Endodermal cell (in vitro differentiated cells): Measurements from ENCODE around the gene MAP3K20. TPM values are rescaled to one million over a fixed set of nuclear protein-coding genes. Genes with fewer than 3 reads are reported as not detected.

Experiments
- DNase-seq: peaks from one replicate; pipeline ENCODE4 v3.0.0-alpha.2; 2017
- H3K27ac ChIP-seq: 2 replicates; pipeline ENCODE4 v1.5.1; 2013; ENCODE audit warnings: mild to moderate bottlenecking, low read depth, low read length, moderate library complexity
- H3K27me3 ChIP-seq: 2 replicates; pipeline ENCODE4 v1.6.1; 2013; ENCODE audit warnings: mild to moderate bottlenecking, low read length, moderate library complexity; ENCODE audit not compliant: insufficient read depth, control insufficient read depth, poor library complexity, severe bottlenecking
- H3K36me3 ChIP-seq: 2 replicates; pipeline ENCODE4 v1.7.0; 2013; ENCODE audit warnings: mild to moderate bottlenecking, low read length, moderate library complexity; ENCODE audit not compliant: control insufficient read depth, insufficient read depth
- H3K4me1 ChIP-seq: one replicate; pipeline ENCODE4 v1.7.0; 2013; ENCODE audit warnings: low read length; ENCODE audit not compliant: control insufficient read depth, insufficient read depth
- H3K4me3 ChIP-seq: 2 replicates; pipeline ENCODE4 v1.5.1; 2013; ENCODE audit warnings: mild to moderate bottlenecking, low read length, moderate library complexity
- H3K9ac ChIP-seq: 2 replicates; pipeline ENCODE4 v1.6.1; 2013; ENCODE audit warnings: mild to moderate bottlenecking, low read length, moderate library complexity; ENCODE audit not compliant: poor library complexity, severe bottlenecking; ENCODE audit errors: extremely low read depth
- H3K9me3 ChIP-seq: 2 replicates; pipeline ENCODE4 v1.6.1; 2013; ENCODE audit warnings: mild to moderate bottlenecking, low read length, moderate library complexity; ENCODE audit not compliant: control insufficient read depth
- H3K27ac Mint-ChIP-seq: 2 replicates; pipeline ENCODE4 v1.8.0; 2020; ENCODE audit warnings: mixed read lengths
- H3K27me3 Mint-ChIP-seq: 2 replicates; pipeline ENCODE4 v1.8.0; 2021; ENCODE audit warnings: mild to moderate bottlenecking, mixed read lengths; ENCODE audit not compliant: insufficient read depth
- H3K36me3 Mint-ChIP-seq: 2 replicates; pipeline ENCODE4 v1.8.0; 2020; ENCODE audit warnings: low read depth, mixed read lengths
- H3K4me1 Mint-ChIP-seq: 2 replicates; pipeline ENCODE4 v1.8.0; 2020; ENCODE audit warnings: mixed read lengths
- H3K4me3 Mint-ChIP-seq: 2 replicates; pipeline ENCODE4 v1.8.0; 2020; ENCODE audit warnings: mild to moderate bottlenecking, moderate library complexity, mixed read lengths
- H3K9me3 Mint-ChIP-seq: 2 replicates; pipeline ENCODE4 v1.8.0; 2020; ENCODE audit warnings: mild to moderate bottlenecking, mixed read lengths
- CTCF ChIP-seq: fragments of 200-600 bp; sonication (generic); conservative IDR thresholded peaks from 2 replicates; pipeline ENCODE4 v1.5.0; 2021; ENCODE audit warnings: antibody characterized with exemption, mild to moderate bottlenecking
- WGBS, 2 experiments: methylation state at CpG; one replicate each; pipeline versions ENCODE4 v1.1.5 to v1.1.7; 2013; ENCODE audit warnings: missing lambda C conversion rate in 2 of 2, mixed read lengths in 1 of 2; ENCODE audit not compliant: insufficient coverage in 1 of 2, insufficient read length in 1 of 2; 5-methylcytosine and 5-hydroxymethylcytosine counted together
- total RNA-seq, 2 donors: library from RNA; stranded (reverse); fragmentation: NEBNext Ultra II Directional in 1 of 2; extraction: Animal tissue kit (Norgen Biotek cat#: 25700) in 1 of 2; gene quantifications; 2 replicates in 1 of 2; 3 replicates in 1 of 2; pipeline ENCODE4 v1.2.1, GENCODE V29; 2021

The MAP3K20 gene
- total RNA-seq, 2 donors from 2014 or later: 29.4 to 29.9 TPM

GRCh38 chr2:173248381-173248780 is 172.7 kb downstream of the MAP3K20 start:
- DNase-seq: no peak
- Mint-ChIP-seq H3K27ac (no peak overlapping the region), H3K4me3 (no peak overlapping the region), H3K27me3 (no peaks in the 10 kb centered on the region), H3K36me3 (peaks cover under 1% of the 10 kb centered on the region), H3K4me1 (no peaks in the 10 kb centered on the region), H3K9me3 (no peaks in the 10 kb centered on the region)
- H3K4me3 ChIP-seq: no peak overlapping the region
- H3K4me1 ChIP-seq: no peaks in the 10 kb centered on the region
- 86 to 90% methylated on average over 2 of the region's 2 CpGs for WGBS, 2 experiments
- no peaks in the 10 kb centered on the region for H3K36me3 ChIP-seq
- H3K9me3 ChIP-seq: no peaks in the 10 kb centered on the region
- H3K27me3 ChIP-seq: no peaks in the 10 kb centered on the region
- no peak overlapping the region for H3K27ac ChIP-seq
- TF ChIP-seq CTCF: no peak
- H3K9ac ChIP-seq: no peak overlapping the region

GRCh38 chr2:173249661-173250641 is 174.3 kb downstream of the MAP3K20 start:
- no peak overlapping the region for H3K9ac ChIP-seq
- no peak overlapping the region for H3K27ac Mint-ChIP-seq
- H3K36me3 Mint-ChIP-seq: no peaks in the 10 kb centered on the region
- WGBS, 2 experiments: 70 to 85% methylated on average over 7 to 8 of the region's 8 CpGs
- TF ChIP-seq CTCF: no peak
- H3K4me1 Mint-ChIP-seq: no peaks in the 10 kb centered on the region
- DNase-seq: no peak
- H3K4me3 ChIP-seq: no peak overlapping the region
- no peaks in the 10 kb centered on the region for H3K4me1 ChIP-seq
- H3K9me3 ChIP-seq: no peaks in the 10 kb centered on the region
- no peaks in the 10 kb centered on the region for H3K9me3 Mint-ChIP-seq
- no peaks in the 10 kb centered on the region for H3K27me3 ChIP-seq
- peak overlapping the region; percentile 86 for H3K27ac ChIP-seq
- H3K27me3 Mint-ChIP-seq: no peaks in the 10 kb centered on the region
- H3K36me3 ChIP-seq: no peaks in the 10 kb centered on the region
- H3K4me3 Mint-ChIP-seq: no peak overlapping the region

- Mint-ChIP-seq H3K4me1 (no peaks in the 10 kb centered on the region), H3K27ac (no peak overlapping the region), H3K27me3 (no peaks in the 10 kb centered on the region), H3K9me3 (no peaks in the 10 kb centered on the region), H3K36me3 (no peaks in the 10 kb centered on the region), H3K4me3 (no peak overlapping the region)
- TF ChIP-seq CTCF: no peak
- 89% methylated on average over 2 of the region's 2 CpGs; no CpG with 5 or more reads in 1 of the 2 experiments for WGBS, 2 experiments
- no peak overlapping the region for H3K27ac ChIP-seq
- H3K9me3 ChIP-seq: no peaks in the 10 kb centered on the region
- H3K36me3 ChIP-seq: no peaks in the 10 kb centered on the region
- H3K27me3 ChIP-seq: no peaks in the 10 kb centered on the region
- DNase-seq: no peak
- no peaks in the 10 kb centered on the region for H3K4me1 ChIP-seq
- H3K9ac ChIP-seq: no peak overlapping the region
- no peak overlapping the region for H3K4me3 ChIP-seq
Measured at GRCh38 chr2:173251225-173251624, 175.6 kb downstream of the MAP3K20 start.
